Forelimb muscle (tissue), 1 donor: ENCODE data around the gene LZTR1. TPM values are rescaled to one million over a fixed set of nuclear protein-coding genes. Genes with fewer than 3 reads are reported as not detected.

ENCODE experiments used
- DNase-seq: peaks from one replicate; pipeline ENCODE4 v3.0.0-alpha.2; 2013; ENCODE audit warnings: low read depth
- polyA plus RNA-seq: library from polyadenylated mRNA; unstranded; fragments of 120-200 nt; gene quantifications from one replicate; pipeline ENCODE4 v1.2.1, GENCODE V29; 2013; ENCODE audit not compliant: insufficient read length

Gene LZTR1
- polyA plus RNA-seq, 1 donor, result 32.6 TPM

- no peak for DNase-seq
Observed at GRCh38 chr22:21015466-21016006, 33.4 kb downstream of the LZTR1 start.

DNA sequence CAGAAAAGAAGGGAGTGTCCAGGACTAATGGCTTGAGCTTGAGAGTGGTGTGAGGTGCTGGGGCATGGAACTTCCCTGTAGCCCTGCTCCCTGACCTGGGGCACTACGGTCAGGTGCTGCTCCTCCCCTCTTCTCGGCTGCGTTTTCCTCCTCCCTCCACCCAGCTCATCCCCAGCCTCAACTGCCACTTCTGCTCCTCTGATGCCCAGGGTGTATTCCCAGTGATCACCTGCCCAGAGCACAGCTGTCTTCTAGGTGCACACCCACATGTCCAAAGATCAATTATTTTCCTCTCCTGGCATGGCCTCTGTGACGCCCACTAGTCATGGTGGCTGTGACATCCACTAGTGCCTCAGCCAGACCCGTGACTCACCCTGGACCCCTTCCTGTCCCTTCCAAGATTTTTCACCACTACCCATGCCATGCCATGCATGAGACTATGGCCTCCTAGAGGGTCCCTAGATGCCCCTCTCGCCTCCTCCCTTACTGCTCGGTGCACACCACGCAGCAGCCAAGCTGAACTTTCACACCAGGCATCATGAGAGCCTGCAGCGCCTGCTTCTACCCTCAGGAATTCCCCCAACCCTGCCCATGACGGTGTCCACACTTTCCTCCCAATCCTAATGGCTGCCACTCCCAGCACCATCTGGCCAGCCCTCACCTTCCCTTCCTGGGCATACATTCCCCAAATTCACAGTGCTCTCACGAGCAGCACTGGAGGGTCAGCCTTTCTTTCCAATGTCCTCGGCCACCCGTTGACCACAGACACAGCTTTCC lies 34.7 kb downstream of the LZTR1 start:
- DNase-seq, result no peak

- no peak for DNase-seq
Observed at GRCh38 chr22:21018314-21018713, 36.2 kb downstream of the LZTR1 start.

- DNase-seq, result no peak
Observed at GRCh38 chr22:21020802-21021429, 38.8 kb downstream of the LZTR1 start.

- DNase-seq, result no peak
Observed at GRCh38 chr22:21022507-21022906, 40.4 kb downstream of the LZTR1 start.

DNA sequence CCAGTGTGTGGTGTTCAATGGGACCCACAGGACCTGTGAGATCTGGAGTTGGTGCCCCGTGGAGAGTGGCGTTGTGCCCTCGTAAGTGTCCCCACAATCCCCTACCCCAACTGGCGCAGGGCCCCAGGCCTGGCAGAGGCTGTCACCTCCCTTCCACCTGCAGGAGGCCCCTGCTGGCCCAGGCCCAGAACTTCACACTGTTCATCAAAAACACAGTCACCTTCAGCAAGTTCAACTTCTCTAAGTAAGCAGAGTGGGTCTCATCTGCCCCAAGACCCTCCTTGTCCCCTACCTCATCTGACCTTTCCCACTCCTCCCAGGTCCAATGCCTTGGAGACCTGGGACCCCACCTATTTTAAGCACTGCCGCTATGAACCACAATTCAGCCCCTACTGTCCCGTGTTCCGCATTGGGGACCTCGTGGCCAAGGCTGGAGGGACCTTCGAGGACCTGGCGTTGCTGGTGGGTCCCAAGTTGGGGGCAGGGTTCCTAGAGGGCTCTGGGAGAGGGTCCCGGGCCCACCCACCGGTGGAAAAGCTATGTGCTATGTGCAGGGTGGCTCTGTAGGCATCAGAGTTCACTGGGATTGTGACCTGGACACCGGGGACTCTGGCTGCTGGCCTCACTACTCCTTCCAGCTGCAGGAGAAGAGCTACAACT lies 41.0 kb downstream of the LZTR1 start:
- DNase-seq, result no peak

DNA sequence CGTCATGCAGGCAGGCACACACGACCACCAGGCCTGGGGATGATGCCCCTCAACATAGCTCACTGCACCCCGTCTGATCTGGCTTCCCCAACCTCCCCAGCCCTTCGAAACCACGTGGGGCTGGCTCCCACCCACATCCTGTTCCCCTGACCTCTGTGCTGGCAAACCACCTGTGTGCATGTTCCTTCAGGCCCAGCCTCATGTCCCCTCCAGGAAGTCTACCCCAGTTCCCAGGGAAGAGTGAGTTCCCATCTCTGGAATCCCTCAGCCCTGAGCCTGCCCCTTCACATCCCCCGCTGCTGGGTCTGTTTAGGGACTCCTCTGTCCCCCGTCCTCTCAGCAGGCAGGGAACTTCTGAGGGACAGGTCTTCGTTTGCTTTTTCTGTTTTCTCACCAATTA lies 43.2 kb downstream of the LZTR1 start:
- DNase-seq, result no peak

GRCh38 chr22:21025763-21026755 lies 44.0 kb downstream of the LZTR1 start:
- no peak for DNase-seq

GRCh38 chr22:21026783-21027692 lies 44.9 kb downstream of the LZTR1 start:
- no peak for DNase-seq

- DNase-seq, result no peak
Observed at GRCh38 chr22:21028277-21029251, 46.5 kb downstream of the LZTR1 start.

- DNase-seq, result no peak
Observed at GRCh38 chr22:21029486-21030025, 47.5 kb downstream of the LZTR1 start.

DNA sequence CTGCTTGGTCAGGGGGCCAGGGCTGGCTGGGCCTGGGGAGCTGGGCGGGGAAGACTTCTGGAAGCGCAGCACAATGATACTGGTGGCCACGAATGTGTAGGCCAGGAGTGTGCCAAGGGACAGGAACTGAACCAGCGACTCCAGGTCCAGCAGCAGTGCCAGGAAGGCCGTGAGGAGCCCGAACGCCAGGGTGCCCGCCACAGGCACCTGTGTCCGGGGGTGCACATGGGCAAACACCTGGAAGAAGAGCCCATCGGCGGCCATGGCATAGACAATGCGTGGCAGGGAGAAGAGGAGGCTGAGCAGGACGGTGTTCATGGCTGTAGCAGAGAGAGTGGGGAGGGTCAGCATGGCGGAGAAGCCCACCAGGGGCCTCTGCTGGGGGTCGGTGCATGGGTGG lies 47.9 kb downstream of the LZTR1 start:
- no peak for DNase-seq

- no peak for DNase-seq
Observed at GRCh38 chr22:21030621-21031544, 48.8 kb downstream of the LZTR1 start.

GRCh38 chr22:21031545-21032036 lies 49.5 kb downstream of the LZTR1 start:
- DNase-seq, result no peak

DNA sequence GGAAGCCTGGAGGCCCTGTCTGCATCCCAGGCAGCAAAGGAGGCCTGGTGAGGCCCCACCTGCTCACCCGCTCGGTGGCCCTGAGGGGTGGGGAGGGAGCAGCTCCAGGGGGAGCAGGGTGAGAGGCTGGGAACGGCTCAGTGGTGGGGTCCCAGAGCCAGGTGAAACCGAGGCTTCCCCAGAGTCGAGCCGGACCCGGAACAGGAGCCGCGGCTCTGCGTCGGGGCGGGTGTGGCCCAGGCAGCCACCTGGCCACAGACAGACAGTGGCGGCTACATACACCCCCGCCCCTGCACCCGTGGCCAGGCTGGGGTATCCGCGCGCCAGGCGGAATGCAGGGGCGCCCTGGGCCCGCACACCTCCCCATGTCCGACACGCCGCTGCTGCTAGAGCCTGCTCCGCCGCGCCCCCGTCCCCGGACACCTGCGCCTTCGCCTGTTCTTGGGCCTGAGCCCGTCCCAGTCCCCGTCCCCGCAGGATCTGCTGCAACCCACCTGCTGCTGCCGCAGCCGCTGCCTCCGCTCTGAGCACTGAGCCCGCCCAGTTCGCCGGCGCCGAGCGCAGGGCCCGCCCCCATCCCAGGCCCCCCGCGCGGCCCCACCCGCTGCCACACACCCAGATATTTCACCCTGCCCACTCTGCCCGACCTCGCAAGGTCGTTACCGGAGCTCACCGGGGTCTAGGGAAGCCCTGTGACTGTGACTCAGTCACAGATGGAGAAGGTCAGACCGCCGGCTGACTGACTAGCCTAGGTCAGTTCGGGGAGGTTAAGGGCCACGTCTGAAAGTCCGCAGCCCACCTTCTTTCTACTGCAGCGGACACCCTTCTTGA lies 50.2 kb downstream of the LZTR1 start, which contains the start of gene SLC7A4:
Gene SLC7A4, minus strand, starts transcription at position 525 of the 831 bp plus-strand sequence. CDS start 749 bp downstream, outside the sequence.
- no peak for DNase-seq
